Measurements from ENCODE around the gene PRXL2A. TPM values are rescaled to one million over a fixed set of nuclear protein-coding genes. Genes with fewer than 3 reads are reported as not detected.
A peak's percentile ranks its signal among the peaks of the same experiment; 100 is the strongest.

Gene PRXL2A
- polyA plus RNA-seq, 3 donors: 0.61 to 4.1 (median 3.4) TPM

DNA sequence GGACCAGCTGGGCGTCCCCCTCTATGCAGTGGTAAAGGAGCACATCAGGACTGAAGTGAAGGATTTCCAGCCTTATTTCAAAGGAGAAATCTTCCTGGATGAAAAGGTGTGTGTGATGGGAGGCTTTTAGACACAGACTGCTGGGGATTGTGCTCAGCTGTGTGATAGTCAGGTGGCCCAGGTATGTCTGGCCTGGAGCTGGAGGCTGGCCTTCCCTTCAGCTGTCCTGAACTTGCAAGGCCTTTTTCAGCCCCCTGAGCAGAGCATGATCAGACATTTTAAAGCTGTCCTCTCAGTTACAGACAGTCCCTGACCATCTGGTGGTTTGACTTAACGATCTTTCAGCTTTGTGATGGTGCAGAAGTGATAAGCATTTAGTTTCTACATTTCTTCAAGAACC is 17.6 kb downstream of the PRXL2A start:
- Histone ChIP-seq H2AFZ (ENCODE audit: insufficient read depth, low read depth, low read length, poor library complexity, severe bottlenecking) (no peak overlapping the region), H3K36me3 (replicated peaks in 1 of 2; ENCODE audit: control insufficient read depth in 1 of 2, insufficient read depth in 2 of 2, low read length in 2 of 2) (no peaks in the 10 kb centered on the region), H3K4me3 (replicated peaks in 1 of 3; ENCODE audit: low read depth in 2 of 3, low read length in 3 of 3) (no peak overlapping the region), H3K4me2 (replicated peaks; ENCODE audit: extremely low read depth, low read length, poor library complexity, severe bottlenecking) (no peak overlapping the region), H3K9me3 (replicated peaks in 1 of 2; ENCODE audit: control insufficient read depth in 1 of 2, insufficient read depth in 1 of 2, low read length in 2 of 2) (no peaks in the 10 kb centered on the region), H3K79me2 (ENCODE audit: insufficient read depth, low read length) (no peaks in the 10 kb centered on the region), H3K27ac (ENCODE audit: low read depth in 1 of 2, low read length in 2 of 2) (no peak overlapping the region), H3K4me1 (ENCODE audit: control insufficient read depth in 1 of 2, insufficient read depth in 2 of 2, low read length in 2 of 2) (peaks cover 14 to 16% of the 10 kb centered on the region in 2 donors), H3K27me3 (ENCODE audit: control insufficient read depth in 2 of 2, insufficient read depth in 2 of 2, low read length in 2 of 2) (no peaks in the 10 kb centered on the region), H3K9ac (ENCODE audit: insufficient read depth, low read length, poor library complexity, severe bottlenecking) (no peak overlapping the region), H4K20me1 (ENCODE audit: insufficient read depth, low read length) (no peaks in the 10 kb centered on the region)
- Mint-ChIP-seq H3K4me1 (peaks cover 19% of the 10 kb centered on the region), H3K36me3 (peaks cover 0 to 6% of the 10 kb centered on the region in 2 donors), H3K9me3 (no peaks in the 10 kb centered on the region), H3K4me3 (no peak overlapping the region), H3K27me3 (ENCODE audit: low read depth in 3 of 3) (peaks cover 1 to 5% (median 2%) of the 10 kb centered on the region in 3 donors), H3K27ac (peak overlapping the region in 1 of 7 donors; percentile 9)
- no peak for DNase-seq
- intact Hi-C loops (cut with micrococcal nuclease): no loop called here
- TF ChIP-seq, protein P1, sequence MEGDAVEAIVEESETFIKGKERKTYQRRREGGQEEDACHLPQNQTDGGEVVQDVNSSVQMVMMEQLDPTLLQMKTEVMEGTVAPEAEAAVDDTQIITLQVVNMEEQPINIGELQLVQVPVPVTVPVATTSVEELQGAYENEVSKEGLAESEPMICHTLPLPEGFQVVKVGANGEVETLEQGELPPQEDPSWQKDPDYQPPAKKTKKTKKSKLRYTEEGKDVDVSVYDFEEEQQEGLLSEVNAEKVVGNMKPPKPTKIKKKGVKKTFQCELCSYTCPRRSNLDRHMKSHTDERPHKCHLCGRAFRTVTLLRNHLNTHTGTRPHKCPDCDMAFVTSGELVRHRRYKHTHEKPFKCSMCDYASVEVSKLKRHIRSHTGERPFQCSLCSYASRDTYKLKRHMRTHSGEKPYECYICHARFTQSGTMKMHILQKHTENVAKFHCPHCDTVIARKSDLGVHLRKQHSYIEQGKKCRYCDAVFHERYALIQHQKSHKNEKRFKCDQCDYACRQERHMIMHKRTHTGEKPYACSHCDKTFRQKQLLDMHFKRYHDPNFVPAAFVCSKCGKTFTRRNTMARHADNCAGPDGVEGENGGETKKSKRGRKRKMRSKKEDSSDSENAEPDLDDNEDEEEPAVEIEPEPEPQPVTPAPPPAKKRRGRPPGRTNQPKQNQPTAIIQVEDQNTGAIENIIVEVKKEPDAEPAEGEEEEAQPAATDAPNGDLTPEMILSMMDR (IDR thresholded peaks at IDR 0.05): no peak
- 89% methylated on average over 1 of the region's 2 CpGs for WGBS (ENCODE audit: insufficient coverage)

DNA sequence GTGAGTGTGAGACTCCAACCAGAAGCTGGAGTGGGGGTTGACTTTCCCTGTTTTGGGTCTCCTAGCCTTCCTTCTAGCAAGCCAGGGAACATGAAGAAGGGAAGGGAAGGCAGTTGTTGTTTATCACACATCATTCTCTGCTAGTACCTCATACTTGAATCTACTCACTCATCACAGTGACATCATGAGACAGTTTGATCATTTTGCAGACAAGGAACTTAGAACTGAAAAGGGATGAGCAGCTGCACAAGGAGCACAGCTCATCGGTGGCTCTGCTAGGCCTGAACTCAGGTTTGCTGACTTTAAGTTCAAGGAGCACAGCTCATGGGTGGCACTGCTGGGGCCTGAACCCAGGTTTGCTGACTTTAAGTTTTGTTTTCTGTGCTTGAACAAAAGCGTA is 19.2 kb downstream of the PRXL2A start:
- 95% methylated on average over 2 of the region's 2 CpGs for WGBS (ENCODE audit: insufficient coverage)
- H2AFZ ChIP-seq (ENCODE audit: insufficient read depth, low read depth, low read length, poor library complexity, severe bottlenecking): no peak overlapping the region
- peaks cover 5% of the 10 kb centered on the region for H3K4me1 Mint-ChIP-seq
- no peak overlapping the region for H3K4me3 Mint-ChIP-seq
- no peaks in the 10 kb centered on the region for H3K9me3 ChIP-seq (replicated peaks in 1 of 2; ENCODE audit: control insufficient read depth in 1 of 2, insufficient read depth in 1 of 2, low read length in 2 of 2)
- H3K27ac Mint-ChIP-seq: peak overlapping the region in 3 of 7 donors; percentile 12 to 54 (median 53)
- no peaks in the 10 kb centered on the region for H3K36me3 ChIP-seq (replicated peaks in 1 of 2; ENCODE audit: control insufficient read depth in 1 of 2, insufficient read depth in 2 of 2, low read length in 2 of 2)
- no peak for DNase-seq
- no peak overlapping the region for H3K27ac ChIP-seq (ENCODE audit: low read depth in 1 of 2, low read length in 2 of 2)
- H3K27me3 Mint-ChIP-seq (ENCODE audit: low read depth in 3 of 3): peaks cover 1 to 4% (median 2%) of the 10 kb centered on the region in 3 donors
- intact Hi-C loops (cut with micrococcal nuclease): no loop called here
- no peak overlapping the region for H3K9ac ChIP-seq (ENCODE audit: insufficient read depth, low read length, poor library complexity, severe bottlenecking)
- H4K20me1 ChIP-seq (ENCODE audit: insufficient read depth, low read length): no peaks in the 10 kb centered on the region
- H3K4me3 ChIP-seq (replicated peaks in 1 of 3; ENCODE audit: low read depth in 2 of 3, low read length in 3 of 3): no peak overlapping the region
- TF ChIP-seq, protein P1 (IDR thresholded peaks at IDR 0.05): no peak
- no peaks in the 10 kb centered on the region for H3K79me2 ChIP-seq (ENCODE audit: insufficient read depth, low read length)
- peaks cover 0 to 6% of the 10 kb centered on the region in 2 donors for H3K36me3 Mint-ChIP-seq
- H3K4me1 ChIP-seq (ENCODE audit: control insufficient read depth in 1 of 2, insufficient read depth in 2 of 2, low read length in 2 of 2): peaks cover 3 to 5% of the 10 kb centered on the region in 2 donors
- no peak overlapping the region for H3K4me2 ChIP-seq (replicated peaks; ENCODE audit: extremely low read depth, low read length, poor library complexity, severe bottlenecking)
- no peaks in the 10 kb centered on the region for H3K27me3 ChIP-seq (ENCODE audit: control insufficient read depth in 2 of 2, insufficient read depth in 2 of 2, low read length in 2 of 2)
- no peaks in the 10 kb centered on the region for H3K9me3 Mint-ChIP-seq
